Common myeloid progenitor, CD34-positive (primary cell): Measurements from ENCODE around the gene KCNMA1.

ENCODE experiments used
- CTCF ChIA-PET: fragments of 350-600 bp; sonication (Branson Sonifier 250); formaldehyde crosslinking; loops from one replicate; lab custom pipeline; 2021; ENCODE audit warnings: antibody characterized with exemption; lab: Charles Lee
- POLR2A ChIA-PET: fragments of 350-600 bp; sonication (Branson Sonifier 250); formaldehyde crosslinking; loops from one replicate; lab custom pipeline; 2021; ENCODE audit warnings: antibody characterized with exemption; lab: Charles Lee
- DNase-seq, 3 donors: peaks; one replicate each; pipeline versions ENCODE4 v3.0.0 to v3.0.0-alpha.2; 2013
- H3K27ac ChIP-seq, 2 experiments: 1 replicate in 1 of 2; 2 replicates in 1 of 2; pipeline ENCODE4 v1.7.0; 2013; ENCODE audit warnings: inconsistent platforms in 2 of 2, low read length in 2 of 2, mild to moderate bottlenecking in 2 of 2, low read depth in 1 of 2, moderate library complexity in 1 of 2; ENCODE audit not compliant: severe bottlenecking in 2 of 2, insufficient read depth in 1 of 2, poor library complexity in 1 of 2
- H3K27me3 ChIP-seq, 5 experiments: replicated peaks in 2 of 5; 1 replicate in 3 of 5; 2 replicates in 2 of 5; pipeline versions ENCODE4 v1.6.1 to v1.7.0; 2013; ENCODE audit warnings: low read length in 4 of 5, mild to moderate bottlenecking in 2 of 5, moderate library complexity in 2 of 5, inconsistent platforms in 1 of 5; ENCODE audit not compliant: insufficient read depth in 5 of 5, control insufficient read depth in 4 of 5
- H3K36me3 ChIP-seq, 4 experiments: 1 replicate in 2 of 4; 2 replicates in 2 of 4; pipeline versions ENCODE4 v1.6.1 to v1.7.0; 2013; ENCODE audit warnings: low read length in 3 of 4, control low read depth in 1 of 4, mild to moderate bottlenecking in 1 of 4; ENCODE audit not compliant: control insufficient read depth in 4 of 4, insufficient read depth in 4 of 4
- H3K4me1 ChIP-seq, 4 experiments: 1 replicate in 3 of 4; 2 replicates in 1 of 4; pipeline versions ENCODE4 v1.6.1 to v1.7.1; 2013; ENCODE audit warnings: low read length in 3 of 4, mild to moderate bottlenecking in 3 of 4, control low read depth in 1 of 4, inconsistent platforms in 1 of 4, moderate library complexity in 1 of 4; ENCODE audit not compliant: control insufficient read depth in 4 of 4, insufficient read depth in 4 of 4; ENCODE audit errors: control extremely low read depth in 1 of 4
- H3K4me3 ChIP-seq, 7 experiments: 1 replicate in 4 of 7; 2 replicates in 3 of 7; pipeline versions ENCODE4 v1.5.1 to v1.7.0; 2013; ENCODE audit warnings: mild to moderate bottlenecking in 7 of 7, low read length in 6 of 7, moderate library complexity in 6 of 7, inconsistent platforms in 2 of 7, low read depth in 2 of 7, control low read depth in 1 of 7; ENCODE audit not compliant: insufficient read depth in 4 of 7, control insufficient read depth in 1 of 7; ENCODE audit errors: extremely low read depth in 1 of 7
- H3K9me3 ChIP-seq, 5 experiments: 1 replicate in 4 of 5; 2 replicates in 1 of 5; pipeline versions ENCODE4 v1.6.1 to v1.7.1; 2013; ENCODE audit warnings: low read length in 4 of 5, mild to moderate bottlenecking in 2 of 5, inconsistent platforms in 1 of 5, low read depth in 1 of 5, moderate library complexity in 1 of 5; ENCODE audit not compliant: control insufficient read depth in 4 of 5, insufficient read depth in 2 of 5; ENCODE audit errors: control extremely low read depth in 1 of 5
- WGBS: methylation state at CpG from one replicate; pipeline ENCODE4 v1.1.5; 2013; ENCODE audit not compliant: insufficient coverage; 5-methylcytosine and 5-hydroxymethylcytosine counted together

Gene KCNMA1

GRCh38 chr10:77187376-77187999, 450.1 kb downstream of the KCNMA1 start:
- no peak overlapping the region for H3K27ac ChIP-seq
- POLR2A ChIA-PET, result no interaction called here
- CTCF ChIA-PET, result interaction anchor here (2.5 kb wide), 1 partner anchor 14 kb away, joined by 9 read pairs; no protein-coding TSS in a partner anchor
- H3K9me3 ChIP-seq, result no peaks in the 10 kb centered on the region
- DNase-seq, result no peak
- H3K27me3 ChIP-seq, result no peaks in the 10 kb centered on the region
- no peaks in the 10 kb centered on the region for H3K36me3 ChIP-seq
- 91% methylated on average over 6 of the region's 9 CpGs for WGBS
- no peak overlapping the region for H3K4me3 ChIP-seq
- H3K4me1 ChIP-seq, result peaks cover 0 to 7% (median 2%) of the 10 kb centered on the region in 4 experiments

DNA sequence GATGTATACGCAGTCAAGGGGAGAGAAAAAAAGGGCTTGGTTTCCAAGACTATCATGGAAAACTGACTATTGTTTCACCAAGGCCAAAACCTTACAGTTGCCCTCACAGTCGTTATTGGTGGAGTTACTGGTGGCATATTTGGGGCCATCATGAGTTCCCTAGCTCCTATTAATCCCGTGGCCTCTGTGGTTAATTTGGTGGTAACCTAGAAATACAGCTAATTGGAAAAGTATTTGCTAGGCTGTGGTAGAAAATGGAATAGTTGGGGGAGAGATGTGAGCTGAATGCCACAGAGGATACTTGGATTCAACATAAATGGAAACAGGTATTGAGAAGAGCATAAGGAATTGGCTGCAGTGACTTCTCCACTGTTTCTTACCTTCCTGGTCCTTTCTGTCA, 450.7 kb downstream of the KCNMA1 start:
- DNase-seq, result no peak
- peaks cover 0 to 7% (median 2%) of the 10 kb centered on the region in 4 experiments for H3K4me1 ChIP-seq
- no peaks in the 10 kb centered on the region for H3K36me3 ChIP-seq
- POLR2A ChIA-PET, result no interaction called here
- no peaks in the 10 kb centered on the region for H3K27me3 ChIP-seq
- H3K9me3 ChIP-seq, result no peaks in the 10 kb centered on the region
- H3K27ac ChIP-seq, result no peak overlapping the region
- CTCF ChIA-PET, result no interaction called here
- no peak overlapping the region for H3K4me3 ChIP-seq
- 89% methylated on average over 3 of the region's 3 CpGs for WGBS

- Histone ChIP-seq H3K4me1 (peaks cover 0 to 6% (median 2%) of the 10 kb centered on the region in 4 experiments), H3K27ac (no peak overlapping the region), H3K36me3 (no peaks in the 10 kb centered on the region), H3K4me3 (no peak overlapping the region), H3K9me3 (no peaks in the 10 kb centered on the region), H3K27me3 (peaks cover 0 to 2% (median 0%) of the 10 kb centered on the region in 5 experiments)
- DNase-seq, result no peak
- ChIA-PET POLR2A (no interaction called here), CTCF (no interaction called here)
- WGBS, result 92% methylated on average over 2 of the region's 2 CpGs
Observed at GRCh38 chr10:77185696-77186095, 451.9 kb downstream of the KCNMA1 start.

- 100% methylated on average over 1 of the region's 1 CpG for WGBS
- Histone ChIP-seq H3K27ac (no peak overlapping the region), H3K36me3 (no peaks in the 10 kb centered on the region), H3K4me3 (no peak overlapping the region), H3K4me1 (no peaks in the 10 kb centered on the region), H3K27me3 (peaks cover 0 to 7% (median 2%) of the 10 kb centered on the region in 5 experiments), H3K9me3 (no peaks in the 10 kb centered on the region)
- ChIA-PET POLR2A (no interaction called here), CTCF (no interaction called here)
- DNase-seq, result no peak
Observed at GRCh38 chr10:77182803-77183202, 454.8 kb downstream of the KCNMA1 start.

DNA sequence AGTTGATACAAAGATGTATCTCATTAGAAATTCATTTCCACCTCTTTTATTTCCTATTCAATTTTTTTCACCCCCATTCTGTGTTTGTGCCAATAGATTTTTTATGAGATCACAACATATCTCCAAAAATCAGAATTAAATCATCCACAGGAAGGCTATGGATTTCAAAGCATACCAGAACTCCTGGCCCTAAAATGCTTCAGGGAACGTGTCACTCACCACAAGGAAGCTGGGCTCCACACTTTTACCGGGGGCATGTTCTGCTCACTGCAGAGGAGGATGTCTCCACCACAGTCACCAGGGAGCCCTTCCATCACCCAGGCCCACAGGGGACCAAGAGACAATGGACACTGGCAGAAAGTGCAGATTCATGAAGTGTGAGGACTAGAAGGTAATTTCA, 456.8 kb downstream of the KCNMA1 start:
- Histone ChIP-seq H3K36me3 (no peaks in the 10 kb centered on the region), H3K27me3 (peaks cover 0 to 7% (median 2%) of the 10 kb centered on the region in 5 experiments), H3K4me3 (no peak overlapping the region), H3K4me1 (peaks cover 0 to 9% (median 2%) of the 10 kb centered on the region in 4 experiments), H3K27ac (no peak overlapping the region), H3K9me3 (no peaks in the 10 kb centered on the region)
- no peak for DNase-seq
- POLR2A ChIA-PET, result interaction anchor here (0.7 kb wide), 1 partner anchor 453 kb away, joined by 3 read pairs; no protein-coding TSS in a partner anchor
- WGBS, result 93% methylated on average over 2 of the region's 2 CpGs
- CTCF ChIA-PET, result interaction anchor here (1.2 kb wide), 1 partner anchor 460 kb away, joined by 4 read pairs; no protein-coding TSS in a partner anchor

DNA sequence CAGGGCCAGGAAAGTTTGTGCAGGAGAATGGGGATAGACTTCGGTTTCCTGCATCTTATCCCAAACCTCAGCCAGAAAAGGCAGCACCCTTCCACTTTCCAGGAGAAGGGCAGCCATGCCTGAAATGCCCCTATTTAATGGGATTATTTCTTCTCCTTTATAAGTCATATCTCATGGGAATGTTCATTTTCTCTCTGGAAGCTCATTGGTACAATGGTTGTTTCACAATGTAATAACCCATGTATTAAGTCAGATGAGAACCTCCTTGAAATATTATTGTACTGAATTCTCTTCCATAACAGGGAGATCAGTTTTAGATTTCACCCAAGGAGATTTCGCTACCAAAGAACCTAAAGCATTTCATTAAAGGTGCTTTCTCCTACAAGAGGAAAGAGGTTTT, 457.5 kb downstream of the KCNMA1 start:
- peaks cover 0 to 9% (median 2%) of the 10 kb centered on the region in 4 experiments for H3K4me1 ChIP-seq
- peaks cover 0 to 7% (median 2%) of the 10 kb centered on the region in 5 experiments for H3K27me3 ChIP-seq
- no peak overlapping the region for H3K27ac ChIP-seq
- no peak overlapping the region for H3K4me3 ChIP-seq
- H3K36me3 ChIP-seq, result no peaks in the 10 kb centered on the region
- no CpG with 5 or more reads among the region's 2 CpGs for WGBS
- CTCF ChIA-PET, result interaction anchor here (1.2 kb wide), 1 partner anchor 461 kb away, joined by 4 read pairs; no protein-coding TSS in a partner anchor
- POLR2A ChIA-PET, result no interaction called here
- no peaks in the 10 kb centered on the region for H3K9me3 ChIP-seq
- no peak for DNase-seq

DNA sequence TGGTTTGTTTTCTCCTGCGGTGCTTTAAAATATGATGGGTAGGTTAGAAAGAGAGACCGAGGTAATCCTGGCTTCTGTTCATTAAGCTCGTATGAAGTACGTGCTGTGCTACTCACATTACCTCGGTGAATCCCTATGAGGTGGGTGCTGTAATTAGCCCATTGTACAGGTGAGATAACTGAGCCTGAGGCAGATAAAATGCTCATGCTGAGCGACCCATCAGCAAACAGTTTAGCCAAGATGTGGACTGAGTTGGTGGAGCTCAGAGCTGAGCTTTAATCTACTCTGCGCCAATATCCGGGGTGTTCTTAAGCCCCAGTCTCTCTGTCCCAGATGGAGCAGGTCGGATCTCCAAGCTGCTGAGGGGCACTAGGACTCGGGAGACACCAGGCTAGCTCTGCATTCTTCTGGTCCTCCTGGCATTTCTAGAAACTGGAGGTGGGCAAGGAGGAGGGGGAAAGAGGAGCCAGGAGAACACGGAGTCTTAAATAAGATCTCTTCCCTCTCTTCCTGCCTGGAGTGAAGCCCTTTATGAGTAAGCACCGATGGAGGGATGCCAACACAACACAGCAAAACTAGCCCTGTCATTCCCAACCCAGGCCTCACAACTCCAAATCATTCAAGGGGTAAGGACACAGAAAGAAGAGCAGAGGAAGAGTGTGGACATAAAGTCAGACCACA, 458.5 kb downstream of the KCNMA1 start:
- no peak for DNase-seq
- whole genome bisulfite sequencing, result 82% methylated on average over 11 of the region's 12 CpGs
- Histone ChIP-seq H3K4me1 (peaks cover 0 to 9% (median 2%) of the 10 kb centered on the region in 4 experiments), H3K27ac (no peak overlapping the region), H3K36me3 (no peaks in the 10 kb centered on the region), H3K4me3 (no peak overlapping the region), H3K9me3 (no peaks in the 10 kb centered on the region), H3K27me3 (peaks cover 0 to 7% (median 5%) of the 10 kb centered on the region in 5 experiments)
- ChIA-PET CTCF (interaction anchor here (0.8 to 1.2 kb wide), 2 partner anchors 462 to 465 kb away, joined by 4 read pairs; no protein-coding TSS in a partner anchor), POLR2A (no interaction called here)
